ENCODE results near the gene TNP2. TPM values are rescaled to one million over a fixed set of nuclear protein-coding genes. Genes with fewer than 3 reads are reported as not detected.

Gene TNP2
- total and polyA plus RNA-seq, 2 of the 4 experiments (the other 2 are of a cell fraction): not detected

GRCh38 chr16:11315510-11315909 lies 46.4 kb upstream of the TNP2 start:
- no peak overlapping the region for H3K27ac ChIP-seq (ENCODE audit: insufficient read depth, low read length)
- H4K5ac ChIP-seq (ENCODE audit: low read depth, low read length): no peak overlapping the region
- peak overlapping the region; percentile 99 for H2AK5ac ChIP-seq (ENCODE audit: low read depth, low read length)
- peak overlapping the region; percentile 19 for H2AFZ ChIP-seq (replicated peaks; ENCODE audit: low read length, poor library complexity)
- no peak overlapping the region for H3K4me2 ChIP-seq (ENCODE audit: low read depth, low read length)
- ATAC-seq (ENCODE audit: low read depth): no peak; the same call in 1 of the 2 replicates
- H3K9me3 ChIP-seq (ENCODE audit: control insufficient read depth, insufficient read depth, low read length): no peaks in the 10 kb centered on the region
- H2AK9ac ChIP-seq (replicated peaks; ENCODE audit: low read depth, low read length, poor library complexity): peak overlapping the region; percentile 58
- dilution Hi-C loops (cut with HindIII; ENCODE audit: low sequenced_read_pairs, unreplicated experiment): no loop called here
- BruUV-seq (replicated peaks): no TSS peak
- H2BK20ac ChIP-seq (ENCODE audit: low read depth, low read length): peak overlapping the region; percentile 96; the same call in 1 of the 2 replicates
- no peaks in the 10 kb centered on the region for H3K27me3 ChIP-seq (ENCODE audit: control insufficient read depth, insufficient read depth, low read length)
- peak overlapping the region; percentile 89 for H4K91ac ChIP-seq (ENCODE audit: insufficient read depth, low read depth, low read length)
- 0 out of 2 replicates have a peak overlapping the region, but pooled peaks have one; percentile 63 for H3K23ac ChIP-seq (ENCODE audit: low read depth, low read length)
- H3K36me3 ChIP-seq (ENCODE audit: control insufficient read depth, insufficient read depth, low read length): no peaks in the 10 kb centered on the region
- peak overlapping the region; percentile 99 for H2BK120ac ChIP-seq (ENCODE audit: low read depth, low read length)
- peaks cover 22% of the 10 kb centered on the region for H3K4me1 ChIP-seq (ENCODE audit: control insufficient read depth, insufficient read depth, low read length)
- H3K56ac ChIP-seq (ENCODE audit: extremely low read depth, insufficient read depth, low read length): no peak overlapping the region
- H2BK5ac ChIP-seq (ENCODE audit: low read depth, low read length, poor library complexity, severe bottlenecking): no peak overlapping the region
- H3K14ac ChIP-seq (replicated peaks; ENCODE audit: low read depth, low read length): peak overlapping the region; percentile 47; the same call in 1 of the 2 replicates
- ChIA-PET CTCF (no interaction called here), POLR2A (ENCODE audit: unreplicated experiment) (no interaction called here)
- H3K18ac ChIP-seq (ENCODE audit: low read depth, low read length): no peak overlapping the region
- H3K79me1 ChIP-seq (ENCODE audit: low read depth in 1 of 2, low read length in 2 of 2): peaks cover 0 to 5% of the 10 kb centered on the region in 2 experiments; a peak in 2 of 4 replicates
- DNase-seq: peak; percentile 68
- peak overlapping the region; percentile 98; the same call in 1 of the 3 replicates for H2BK15ac ChIP-seq (ENCODE audit: low read depth, low read length)
- in situ Hi-C loops (cut with MboI; ENCODE audit: low sequenced_read_pairs): no loop called here
- no peak overlapping the region for H3K9ac ChIP-seq (ENCODE audit: low read depth, low read length)
- no peak overlapping the region for H3K4me3 ChIP-seq (ENCODE audit: insufficient read depth, low read depth, low read length)
- intact Hi-C loops (cut with micrococcal nuclease): no loop called here
- H3K4ac ChIP-seq (ENCODE audit: low read depth, low read length): peak overlapping the region; percentile 93; the same call in 1 of the 2 replicates
- peak overlapping the region; percentile 64 to 79; a peak in 2 of 4 replicates for H4K8ac ChIP-seq (ENCODE audit: low read depth in 2 of 2, low read length in 2 of 2)
- H4K20me1 ChIP-seq (ENCODE audit: insufficient read depth, low read length): no peaks in the 10 kb centered on the region
- TF ChIP-seq, protein P1, sequence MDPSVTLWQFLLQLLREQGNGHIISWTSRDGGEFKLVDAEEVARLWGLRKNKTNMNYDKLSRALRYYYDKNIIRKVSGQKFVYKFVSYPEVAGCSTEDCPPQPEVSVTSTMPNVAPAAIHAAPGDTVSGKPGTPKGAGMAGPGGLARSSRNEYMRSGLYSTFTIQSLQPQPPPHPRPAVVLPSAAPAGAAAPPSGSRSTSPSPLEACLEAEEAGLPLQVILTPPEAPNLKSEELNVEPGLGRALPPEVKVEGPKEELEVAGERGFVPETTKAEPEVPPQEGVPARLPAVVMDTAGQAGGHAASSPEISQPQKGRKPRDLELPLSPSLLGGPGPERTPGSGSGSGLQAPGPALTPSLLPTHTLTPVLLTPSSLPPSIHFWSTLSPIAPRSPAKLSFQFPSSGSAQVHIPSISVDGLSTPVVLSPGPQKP (IDR thresholded peaks at IDR 0.05; ENCODE audit: borderline replicate concordance, low read depth, low read length): no peak
- TF ChIP-seq RAD21 (IDR thresholded peaks at IDR 0.05; ENCODE audit: low read length) (0 out of 2 replicates have a peak, but pooled peaks have one; percentile 3), BHLHE40 (IDR thresholded peaks at IDR 0.05; ENCODE audit: low read depth, low read length) (0 out of 2 replicates have a peak, but pooled peaks have one; percentile 10), RFX5 (IDR thresholded peaks at IDR 0.05; ENCODE audit: low read depth, low read length) (no peak), NFE2L2 (IDR thresholded peaks at IDR 0.05; ENCODE audit: low read depth, low read length) (no peak), RCOR1 (IDR thresholded peaks at IDR 0.05; ENCODE audit: insufficient replicate concordance, low read length) (no peak), POLR2A (IDR thresholded peaks at IDR 0.05; ENCODE audit: low read depth, low read length) (no peak)
- TF ChIP-seq, protein P2, sequence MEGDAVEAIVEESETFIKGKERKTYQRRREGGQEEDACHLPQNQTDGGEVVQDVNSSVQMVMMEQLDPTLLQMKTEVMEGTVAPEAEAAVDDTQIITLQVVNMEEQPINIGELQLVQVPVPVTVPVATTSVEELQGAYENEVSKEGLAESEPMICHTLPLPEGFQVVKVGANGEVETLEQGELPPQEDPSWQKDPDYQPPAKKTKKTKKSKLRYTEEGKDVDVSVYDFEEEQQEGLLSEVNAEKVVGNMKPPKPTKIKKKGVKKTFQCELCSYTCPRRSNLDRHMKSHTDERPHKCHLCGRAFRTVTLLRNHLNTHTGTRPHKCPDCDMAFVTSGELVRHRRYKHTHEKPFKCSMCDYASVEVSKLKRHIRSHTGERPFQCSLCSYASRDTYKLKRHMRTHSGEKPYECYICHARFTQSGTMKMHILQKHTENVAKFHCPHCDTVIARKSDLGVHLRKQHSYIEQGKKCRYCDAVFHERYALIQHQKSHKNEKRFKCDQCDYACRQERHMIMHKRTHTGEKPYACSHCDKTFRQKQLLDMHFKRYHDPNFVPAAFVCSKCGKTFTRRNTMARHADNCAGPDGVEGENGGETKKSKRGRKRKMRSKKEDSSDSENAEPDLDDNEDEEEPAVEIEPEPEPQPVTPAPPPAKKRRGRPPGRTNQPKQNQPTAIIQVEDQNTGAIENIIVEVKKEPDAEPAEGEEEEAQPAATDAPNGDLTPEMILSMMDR (conservative IDR thresholded peaks at IDR 0.05; ENCODE audit: low read depth, low read length): 0 out of 2 replicates have a peak, but pooled peaks have one; percentile 9
- WGBS, 2 experiments (ENCODE audit: extremely low coverage in 2 of 2, insufficient read length in 1 of 2): 7% methylated on average over 3 of the region's 13 CpGs; no CpG with 5 or more reads in 1 of the 2 experiments
- peaks cover 20% of the 10 kb centered on the region for H3K9me1 ChIP-seq (ENCODE audit: insufficient read depth, low read length)
